Lower leg skin (tissue), 3 donors: ENCODE data around the gene RBM17.

Experiments
- CTCF ChIP-seq, 3 donors: fragments of 450-650 bp; IDR thresholded peaks; one replicate each; pipeline ENCODE4 v1.5.1; 2016; ENCODE audit warnings: antibody characterized with exemption in 3 of 3, mild to moderate bottlenecking in 3 of 3, moderate library complexity in 2 of 3
- POLR2A ChIP-seq, 2 donors: fragments of 450-650 bp; IDR thresholded peaks; one replicate each; pipeline ENCODE4 v1.6.1; 2016 to 2017; ENCODE audit warnings: antibody characterized with exemption in 2 of 2, mild to moderate bottlenecking in 1 of 2, moderate library complexity in 1 of 2

- TF ChIP-seq CTCF (IDR thresholded peaks at IDR 0.05) (no peak), POLR2A (IDR thresholded peaks at IDR 0.05) (no peak)
These were observed 11.7 kb upstream of the RBM17 start for GRCh38 chr10:6077071-6077675.
